Measurements from ENCODE around the gene REL. TPM values are rescaled to one million over a fixed set of nuclear protein-coding genes. Genes with fewer than 3 reads are reported as not detected.

REL gene
- total RNA-seq, 1 experiment from 2014 or later, result 23.4 TPM

DNA sequence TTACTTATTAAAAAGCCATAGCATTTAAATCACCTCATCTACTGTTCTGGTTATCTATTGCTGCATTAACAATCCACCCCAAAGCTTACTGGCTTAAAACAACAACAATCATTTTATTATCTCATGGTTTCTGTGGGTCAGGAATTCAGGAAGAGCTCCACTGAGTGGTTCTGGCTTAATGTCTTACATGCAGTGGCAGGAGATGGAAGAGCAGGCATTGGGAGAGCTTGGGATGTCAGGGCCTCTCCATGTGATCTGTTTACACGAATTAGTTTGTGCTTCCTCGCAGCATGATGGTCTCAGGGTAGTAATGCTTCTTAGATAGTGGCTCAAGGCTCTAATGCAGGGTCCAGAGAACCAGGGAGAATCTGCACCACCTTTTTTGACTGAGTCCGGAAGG, 14.4 kb upstream of the REL start:
- H3K27me3 Mint-ChIP-seq (ENCODE audit: unreplicated experiment), result no peaks in the 10 kb centered on the region
- no peak overlapping the region for H3K27ac Mint-ChIP-seq (ENCODE audit: unreplicated experiment)
- BruUV-seq (replicated peaks), result no TSS peak
- H3K4me1 Mint-ChIP-seq (ENCODE audit: low read depth, unreplicated experiment), result no peaks in the 10 kb centered on the region
- intact Hi-C loops (cut with micrococcal nuclease; ENCODE audit: unreplicated experiment), result no loop called here
- H3K36me3 Mint-ChIP-seq (ENCODE audit: insufficient read depth, unreplicated experiment), result no peaks in the 10 kb centered on the region
- TF ChIP-seq, protein P1, sequence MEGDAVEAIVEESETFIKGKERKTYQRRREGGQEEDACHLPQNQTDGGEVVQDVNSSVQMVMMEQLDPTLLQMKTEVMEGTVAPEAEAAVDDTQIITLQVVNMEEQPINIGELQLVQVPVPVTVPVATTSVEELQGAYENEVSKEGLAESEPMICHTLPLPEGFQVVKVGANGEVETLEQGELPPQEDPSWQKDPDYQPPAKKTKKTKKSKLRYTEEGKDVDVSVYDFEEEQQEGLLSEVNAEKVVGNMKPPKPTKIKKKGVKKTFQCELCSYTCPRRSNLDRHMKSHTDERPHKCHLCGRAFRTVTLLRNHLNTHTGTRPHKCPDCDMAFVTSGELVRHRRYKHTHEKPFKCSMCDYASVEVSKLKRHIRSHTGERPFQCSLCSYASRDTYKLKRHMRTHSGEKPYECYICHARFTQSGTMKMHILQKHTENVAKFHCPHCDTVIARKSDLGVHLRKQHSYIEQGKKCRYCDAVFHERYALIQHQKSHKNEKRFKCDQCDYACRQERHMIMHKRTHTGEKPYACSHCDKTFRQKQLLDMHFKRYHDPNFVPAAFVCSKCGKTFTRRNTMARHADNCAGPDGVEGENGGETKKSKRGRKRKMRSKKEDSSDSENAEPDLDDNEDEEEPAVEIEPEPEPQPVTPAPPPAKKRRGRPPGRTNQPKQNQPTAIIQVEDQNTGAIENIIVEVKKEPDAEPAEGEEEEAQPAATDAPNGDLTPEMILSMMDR (IDR thresholded peaks at IDR 0.05; ENCODE audit: unreplicated experiment), result no peak
- no peak overlapping the region for H3K4me3 Mint-ChIP-seq (ENCODE audit: low read depth, unreplicated experiment)
- CTCF ChIA-PET, result no interaction called here
- no peak for DNase-seq
- peaks cover 7% of the 10 kb centered on the region for H3K9me3 Mint-ChIP-seq (ENCODE audit: low read depth, unreplicated experiment)

DNA sequence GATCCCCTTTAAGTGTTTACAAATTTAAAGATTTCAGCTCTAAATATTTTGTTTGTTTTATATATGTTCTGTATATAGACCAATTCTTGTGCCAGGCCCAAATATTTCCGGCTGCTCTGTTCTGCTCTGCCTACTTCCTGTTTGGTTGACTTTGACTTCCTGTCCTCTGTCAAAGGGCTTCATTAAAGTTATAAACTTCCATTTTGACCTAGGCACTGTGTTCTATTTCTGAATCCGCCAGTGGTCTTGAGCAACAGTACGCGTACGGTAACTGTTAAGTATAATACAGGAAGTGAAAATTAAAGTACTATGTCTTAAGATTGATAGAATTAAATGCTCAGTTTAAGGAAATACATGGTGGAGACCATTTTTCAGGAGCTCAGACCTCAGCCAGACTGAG, 13.5 kb upstream of the REL start:
- Mint-ChIP-seq H3K27me3 (ENCODE audit: unreplicated experiment) (no peaks in the 10 kb centered on the region), H3K27ac (ENCODE audit: unreplicated experiment) (no peak overlapping the region), H3K9me3 (ENCODE audit: low read depth, unreplicated experiment) (peaks cover 7% of the 10 kb centered on the region), H3K36me3 (ENCODE audit: insufficient read depth, unreplicated experiment) (no peaks in the 10 kb centered on the region), H3K4me3 (ENCODE audit: low read depth, unreplicated experiment) (no peak overlapping the region), H3K4me1 (ENCODE audit: low read depth, unreplicated experiment) (no peaks in the 10 kb centered on the region)
- no peak for DNase-seq
- intact Hi-C loops (cut with micrococcal nuclease; ENCODE audit: unreplicated experiment), result no loop called here
- BruUV-seq (replicated peaks), result no TSS peak
- CTCF ChIA-PET, result no interaction called here
- TF ChIP-seq, protein P1 (IDR thresholded peaks at IDR 0.05; ENCODE audit: unreplicated experiment), result no peak

GRCh38 chr2:60868589-60869273, 12.6 kb upstream of the REL start:
- no peak for DNase-seq
- Mint-ChIP-seq H3K9me3 (ENCODE audit: low read depth, unreplicated experiment) (peaks cover 7% of the 10 kb centered on the region), H3K27ac (ENCODE audit: unreplicated experiment) (no peak overlapping the region), H3K36me3 (ENCODE audit: insufficient read depth, unreplicated experiment) (no peaks in the 10 kb centered on the region), H3K27me3 (ENCODE audit: unreplicated experiment) (no peaks in the 10 kb centered on the region), H3K4me3 (ENCODE audit: low read depth, unreplicated experiment) (no peak overlapping the region), H3K4me1 (ENCODE audit: low read depth, unreplicated experiment) (no peaks in the 10 kb centered on the region)
- intact Hi-C loops (cut with micrococcal nuclease; ENCODE audit: unreplicated experiment), result no loop called here
- BruUV-seq (replicated peaks), result no TSS peak
- CTCF ChIA-PET, result interaction anchor here (0.7 kb wide), 1 partner anchor 20 kb away, joined by 3 read pairs; no protein-coding TSS in a partner anchor
- TF ChIP-seq, protein P1 (IDR thresholded peaks at IDR 0.05; ENCODE audit: unreplicated experiment), result no peak

DNA sequence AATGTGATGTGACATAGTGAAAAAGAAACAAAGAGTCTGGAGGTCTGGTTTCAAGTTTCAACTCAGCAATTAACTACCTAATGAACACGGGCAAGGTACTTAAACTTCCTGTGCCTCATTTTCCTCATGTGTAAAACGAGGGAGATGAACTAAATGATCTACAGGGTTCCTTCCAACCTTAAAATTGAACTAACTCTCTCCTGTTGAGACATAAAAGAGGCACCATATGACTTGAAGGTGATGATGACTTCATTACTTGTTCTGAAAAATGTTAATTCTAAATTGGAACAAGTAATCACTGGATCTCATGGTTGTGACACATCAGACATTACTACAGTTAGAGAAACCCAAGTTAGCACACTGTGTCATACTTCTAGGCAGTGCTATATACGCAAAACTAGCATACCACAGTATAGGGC, 8.9 kb upstream of the REL start:
- CTCF ChIA-PET, result no interaction called here
- intact Hi-C loops (cut with micrococcal nuclease; ENCODE audit: unreplicated experiment), result no loop called here
- H3K27ac Mint-ChIP-seq (ENCODE audit: unreplicated experiment), result no peak overlapping the region
- no peaks in the 10 kb centered on the region for H3K36me3 Mint-ChIP-seq (ENCODE audit: insufficient read depth, unreplicated experiment)
- peaks cover 3% of the 10 kb centered on the region for H3K9me3 Mint-ChIP-seq (ENCODE audit: low read depth, unreplicated experiment)
- BruUV-seq (replicated peaks), result no TSS peak
- no peaks in the 10 kb centered on the region for H3K27me3 Mint-ChIP-seq (ENCODE audit: unreplicated experiment)
- no peak for DNase-seq
- peaks cover 9% of the 10 kb centered on the region for H3K4me1 Mint-ChIP-seq (ENCODE audit: low read depth, unreplicated experiment)
- H3K4me3 Mint-ChIP-seq (ENCODE audit: low read depth, unreplicated experiment), result no peak overlapping the region
- TF ChIP-seq, protein P1 (IDR thresholded peaks at IDR 0.05; ENCODE audit: unreplicated experiment), result no peak
